HFF-Myc (cell line): Measurements from ENCODE around the gene PANK4.

Source experiments
- DNase-seq: peaks from one replicate; pipeline ENCODE4 v3.0.0-alpha.2; 2011; ENCODE audit warnings: low read depth; ENCODE audit errors: extremely low read depth
- H3K4me3 ChIP-seq: replicated peaks from 2 replicates; pipeline ENCODE4 v1.5.1; 2011; ENCODE audit warnings: low read depth, mild to moderate bottlenecking, control low read depth, low read length
- TF ChIP-seq, protein P1 (sequence below): IDR thresholded peaks from 2 replicates; pipeline ENCODE4 v1.5.1; 2012; ENCODE audit warnings: mild to moderate bottlenecking, low read depth, low read length, control low read depth; ENCODE audit errors: missing control alignments

The PANK4 gene

DNA sequence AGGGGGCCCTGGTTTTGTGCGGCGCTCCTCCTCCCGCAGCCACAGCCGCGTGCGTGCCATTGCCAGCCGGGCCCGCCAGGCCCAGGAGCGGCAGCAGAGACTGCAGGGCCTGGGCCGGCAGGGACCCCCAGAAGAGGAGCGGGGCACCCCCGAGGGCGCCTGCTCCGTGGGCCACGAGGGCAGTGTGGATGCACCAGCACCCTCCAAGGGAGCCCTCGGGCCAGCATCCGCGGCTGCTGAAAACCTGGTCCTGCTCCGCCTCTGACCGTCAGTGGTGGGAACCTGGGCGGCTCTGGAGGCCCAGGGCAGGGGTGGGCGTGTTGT lies 21.5 kb downstream of the PANK4 start:
- DNase-seq, result no peak
- TF ChIP-seq, protein P1, sequence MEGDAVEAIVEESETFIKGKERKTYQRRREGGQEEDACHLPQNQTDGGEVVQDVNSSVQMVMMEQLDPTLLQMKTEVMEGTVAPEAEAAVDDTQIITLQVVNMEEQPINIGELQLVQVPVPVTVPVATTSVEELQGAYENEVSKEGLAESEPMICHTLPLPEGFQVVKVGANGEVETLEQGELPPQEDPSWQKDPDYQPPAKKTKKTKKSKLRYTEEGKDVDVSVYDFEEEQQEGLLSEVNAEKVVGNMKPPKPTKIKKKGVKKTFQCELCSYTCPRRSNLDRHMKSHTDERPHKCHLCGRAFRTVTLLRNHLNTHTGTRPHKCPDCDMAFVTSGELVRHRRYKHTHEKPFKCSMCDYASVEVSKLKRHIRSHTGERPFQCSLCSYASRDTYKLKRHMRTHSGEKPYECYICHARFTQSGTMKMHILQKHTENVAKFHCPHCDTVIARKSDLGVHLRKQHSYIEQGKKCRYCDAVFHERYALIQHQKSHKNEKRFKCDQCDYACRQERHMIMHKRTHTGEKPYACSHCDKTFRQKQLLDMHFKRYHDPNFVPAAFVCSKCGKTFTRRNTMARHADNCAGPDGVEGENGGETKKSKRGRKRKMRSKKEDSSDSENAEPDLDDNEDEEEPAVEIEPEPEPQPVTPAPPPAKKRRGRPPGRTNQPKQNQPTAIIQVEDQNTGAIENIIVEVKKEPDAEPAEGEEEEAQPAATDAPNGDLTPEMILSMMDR, result no peak
- no peak overlapping the region for H3K4me3 ChIP-seq

GRCh38 chr1:2504225-2504948 lies 22.0 kb downstream of the PANK4 start:
- DNase-seq, result no peak
- TF ChIP-seq, protein P1, result no peak
- no peak overlapping the region for H3K4me3 ChIP-seq

DNA sequence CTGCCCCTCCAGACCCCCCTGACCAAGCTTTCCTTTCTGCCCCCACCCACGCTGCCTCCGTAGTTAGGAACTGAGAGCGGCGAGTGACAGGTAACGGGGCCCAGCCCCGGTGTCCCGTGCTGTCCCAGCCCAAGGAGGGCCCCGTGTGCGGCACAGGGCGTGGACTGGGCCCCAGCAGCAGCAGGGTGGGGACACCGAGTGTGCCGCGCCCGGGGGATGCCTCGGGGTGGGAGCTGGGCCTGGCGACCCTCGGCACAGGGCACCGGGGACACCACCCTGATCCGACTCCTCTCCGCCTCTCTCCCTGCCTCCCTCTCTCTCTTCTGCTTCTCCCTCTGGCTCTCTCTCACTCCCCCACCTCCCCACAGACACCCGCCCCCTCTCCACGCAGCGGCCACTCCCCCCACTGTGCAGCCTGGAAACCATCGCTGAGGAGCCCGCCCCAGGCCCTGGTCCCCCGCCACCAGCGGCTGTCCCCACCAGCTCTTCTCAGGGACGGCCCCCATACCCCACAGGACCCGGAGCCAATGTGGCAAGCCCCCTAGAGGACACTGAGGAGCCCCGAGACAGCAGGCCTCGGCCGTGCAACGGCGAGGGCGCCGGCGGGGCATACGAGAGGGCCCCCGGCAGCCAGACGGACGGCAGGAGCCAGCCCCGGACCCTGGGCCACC lies 22.7 kb downstream of the PANK4 start:
- TF ChIP-seq, protein P1, result no peak
- no peak overlapping the region for H3K4me3 ChIP-seq

GRCh38 chr1:2502661-2503553 lies 23.5 kb downstream of the PANK4 start:
- TF ChIP-seq, protein P1, result no peak
- H3K4me3 ChIP-seq, result no peak overlapping the region
- DNase-seq, result no peak

More for the DNA sequence above, 22.7 kb downstream of the PANK4 start:
- no peak for DNase-seq

GRCh38 chr1:2502210-2502609 lies 24.2 kb downstream of the PANK4 start:
- DNase-seq, result no peak
- TF ChIP-seq, protein P1, result no peak
- H3K4me3 ChIP-seq, result no peak overlapping the region

DNA sequence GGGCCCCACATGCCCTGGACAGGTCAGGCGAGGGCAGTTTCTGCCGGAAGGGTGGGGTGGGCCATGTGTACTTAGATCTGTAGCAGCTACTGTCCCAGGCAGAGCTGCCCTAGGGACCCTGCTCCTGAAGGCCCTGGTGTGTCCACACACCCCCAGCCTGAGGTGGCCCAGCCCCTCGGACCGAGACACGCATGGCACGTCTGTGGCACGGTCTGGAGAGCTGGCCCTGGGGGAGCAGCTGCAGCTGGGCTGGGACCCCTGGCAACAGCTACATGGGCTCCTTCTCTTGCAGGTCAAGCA lies 24.6 kb downstream of the PANK4 start:
- TF ChIP-seq, protein P1, result no peak
- no peak for DNase-seq
- H3K4me3 ChIP-seq, result no peak overlapping the region
